Neural progenitor cell (in vitro differentiated cells): ENCODE measurements around the gene RBM34.

Experiments used
- EZH2 ChIP-seq: fragments of 200-600 bp; sonication (generic); IDR thresholded peaks from 2 replicates; pipeline ENCODE4 v1.6.1; 2017; ENCODE audit warnings: antibody characterized with exemption, mild to moderate bottlenecking, moderate library complexity
- EZH2phosphoT487 ChIP-seq: fragments of 200-600 bp; sonication (generic); IDR thresholded peaks from 2 replicates; pipeline ENCODE4 v1.6.1; 2017; ENCODE audit warnings: antibody characterized with exemption

DNA sequence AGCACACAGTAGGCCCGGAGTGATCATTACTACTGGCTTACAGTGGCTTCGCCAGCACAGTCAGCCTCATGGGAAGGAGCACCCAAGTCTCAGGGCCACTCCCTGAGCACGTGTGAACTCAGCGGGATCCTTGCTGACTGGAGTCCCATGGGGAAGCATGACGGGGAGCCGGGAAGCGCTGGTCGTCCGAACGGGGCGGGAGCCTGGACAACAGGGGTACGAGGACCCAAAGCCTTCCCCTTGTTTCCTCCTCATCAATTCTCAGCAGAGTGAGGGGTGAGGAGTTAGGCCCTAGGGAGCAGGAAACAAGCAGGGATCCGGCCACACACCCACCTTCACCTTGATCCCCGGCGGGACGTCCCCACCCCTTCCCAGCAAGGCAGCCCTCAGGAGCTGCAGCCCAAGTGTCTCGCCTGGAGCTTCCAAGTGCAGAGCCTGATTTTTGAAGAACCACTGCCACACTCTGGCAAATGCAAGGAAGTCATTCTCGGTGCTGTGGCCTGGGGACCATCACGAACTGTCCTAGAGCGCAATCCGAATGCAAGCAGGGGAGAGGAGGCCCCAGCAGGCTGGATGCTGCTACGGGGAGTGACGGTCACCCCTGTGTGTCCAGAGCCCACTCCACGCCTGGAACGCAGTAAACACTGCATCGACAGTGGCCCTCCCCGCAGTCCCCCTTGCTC, 67.9 kb downstream of the RBM34 start:
- no peak for TF ChIP-seq EZH2phosphoT487
- TF ChIP-seq EZH2: no peak
